ENCODE data around the gene TMEM163. TPM values are rescaled to one million over a fixed set of nuclear protein-coding genes. Genes with fewer than 3 reads are reported as not detected.

The TMEM163 gene
- total and polyA plus RNA-seq, 2 donors = 5.0 TPM

- Histone ChIP-seq H3K36me3 (ENCODE audit: control insufficient read depth in 2 of 2, insufficient read depth in 2 of 2, low read length in 1 of 2) (no peaks in the 10 kb centered on the region), H3K9me3 (ENCODE audit: control insufficient read depth in 2 of 2, insufficient read depth in 1 of 2, low read length in 1 of 2) (no peaks in the 10 kb centered on the region), H3K4me3 (ENCODE audit: low read length in 2 of 2) (no peak overlapping the region), H3K4me1 (ENCODE audit: control insufficient read depth in 2 of 2, insufficient read depth in 2 of 2, low read length in 2 of 2) (no peaks in the 10 kb centered on the region), H3K27me3 (ENCODE audit: control insufficient read depth in 2 of 2, insufficient read depth in 1 of 2, low read length in 1 of 2) (no peaks in the 10 kb centered on the region), H3K27ac (ENCODE audit: low read depth in 1 of 2, low read length in 1 of 2) (no peak overlapping the region)
- DNase-seq (ENCODE audit: low read depth in 6 of 9, low spot score in 9 of 9) = no peak
- 93% methylated on average over 5 of the region's 5 CpGs for WGBS
Observed at GRCh38 chr2:134603966-134604365, 114.8 kb downstream of the TMEM163 start.

- 98% methylated on average over 4 of the region's 4 CpGs for WGBS
- H3K27ac ChIP-seq (ENCODE audit: low read depth in 1 of 2, low read length in 1 of 2) = no peak overlapping the region
- DNase-seq (ENCODE audit: low read depth in 6 of 9, low spot score in 9 of 9) = no peak
- H3K9me3 ChIP-seq (ENCODE audit: control insufficient read depth in 2 of 2, insufficient read depth in 1 of 2, low read length in 1 of 2) = no peaks in the 10 kb centered on the region
- H3K4me1 ChIP-seq (ENCODE audit: control insufficient read depth in 2 of 2, insufficient read depth in 2 of 2, low read length in 2 of 2) = no peaks in the 10 kb centered on the region
- H3K36me3 ChIP-seq (ENCODE audit: control insufficient read depth in 2 of 2, insufficient read depth in 2 of 2, low read length in 1 of 2) = no peaks in the 10 kb centered on the region
- no peaks in the 10 kb centered on the region for H3K27me3 ChIP-seq (ENCODE audit: control insufficient read depth in 2 of 2, insufficient read depth in 1 of 2, low read length in 1 of 2)
- H3K4me3 ChIP-seq (ENCODE audit: low read length in 2 of 2) = no peak overlapping the region
Observed at GRCh38 chr2:134602666-134603065, 116.1 kb downstream of the TMEM163 start.

- H3K27ac ChIP-seq (ENCODE audit: low read depth in 1 of 2, low read length in 1 of 2) = no peak overlapping the region
- H3K4me1 ChIP-seq (ENCODE audit: control insufficient read depth in 2 of 2, insufficient read depth in 2 of 2, low read length in 2 of 2) = no peaks in the 10 kb centered on the region
- no peak for DNase-seq (ENCODE audit: low read depth in 6 of 9, low spot score in 9 of 9)
- H3K27me3 ChIP-seq (ENCODE audit: control insufficient read depth in 2 of 2, insufficient read depth in 1 of 2, low read length in 1 of 2) = no peaks in the 10 kb centered on the region
- WGBS = 97% methylated on average over 11 of the region's 11 CpGs
- H3K9me3 ChIP-seq (ENCODE audit: control insufficient read depth in 2 of 2, insufficient read depth in 1 of 2, low read length in 1 of 2) = no peaks in the 10 kb centered on the region
- no peak overlapping the region for H3K4me3 ChIP-seq (ENCODE audit: low read length in 2 of 2)
- no peaks in the 10 kb centered on the region for H3K36me3 ChIP-seq (ENCODE audit: control insufficient read depth in 2 of 2, insufficient read depth in 2 of 2, low read length in 1 of 2)
Observed at GRCh38 chr2:134601264-134601663, 117.5 kb downstream of the TMEM163 start.

- 94% methylated on average over 2 of the region's 2 CpGs for WGBS
- no peaks in the 10 kb centered on the region for H3K9me3 ChIP-seq (ENCODE audit: control insufficient read depth in 2 of 2, insufficient read depth in 1 of 2, low read length in 1 of 2)
- H3K36me3 ChIP-seq (ENCODE audit: control insufficient read depth in 2 of 2, insufficient read depth in 2 of 2, low read length in 1 of 2) = no peaks in the 10 kb centered on the region
- H3K4me3 ChIP-seq (ENCODE audit: low read length in 2 of 2) = no peak overlapping the region
- H3K4me1 ChIP-seq (ENCODE audit: control insufficient read depth in 2 of 2, insufficient read depth in 2 of 2, low read length in 2 of 2) = no peaks in the 10 kb centered on the region
- DNase-seq (ENCODE audit: low read depth in 6 of 9, low spot score in 9 of 9) = no peak
- H3K27ac ChIP-seq (ENCODE audit: low read depth in 1 of 2, low read length in 1 of 2) = no peak overlapping the region
- no peaks in the 10 kb centered on the region for H3K27me3 ChIP-seq (ENCODE audit: control insufficient read depth in 2 of 2, insufficient read depth in 1 of 2, low read length in 1 of 2)
Observed at GRCh38 chr2:134600208-134600607, 118.6 kb downstream of the TMEM163 start.

GRCh38 chr2:134599236-134599635, 119.6 kb downstream of the TMEM163 start:
- Histone ChIP-seq H3K9me3 (ENCODE audit: control insufficient read depth in 2 of 2, insufficient read depth in 1 of 2, low read length in 1 of 2) (no peaks in the 10 kb centered on the region), H3K4me1 (ENCODE audit: control insufficient read depth in 2 of 2, insufficient read depth in 2 of 2, low read length in 2 of 2) (no peaks in the 10 kb centered on the region), H3K36me3 (ENCODE audit: control insufficient read depth in 2 of 2, insufficient read depth in 2 of 2, low read length in 1 of 2) (no peaks in the 10 kb centered on the region), H3K27ac (ENCODE audit: low read depth in 1 of 2, low read length in 1 of 2) (no peak overlapping the region), H3K27me3 (ENCODE audit: control insufficient read depth in 2 of 2, insufficient read depth in 1 of 2, low read length in 1 of 2) (no peaks in the 10 kb centered on the region), H3K4me3 (ENCODE audit: low read length in 2 of 2) (no peak overlapping the region)
- DNase-seq (ENCODE audit: low read depth in 6 of 9, low spot score in 9 of 9) = no peak
- 93% methylated on average over 3 of the region's 3 CpGs for WGBS

- Histone ChIP-seq H3K36me3 (ENCODE audit: control insufficient read depth in 2 of 2, insufficient read depth in 2 of 2, low read length in 1 of 2) (no peaks in the 10 kb centered on the region), H3K9me3 (ENCODE audit: control insufficient read depth in 2 of 2, insufficient read depth in 1 of 2, low read length in 1 of 2) (peaks cover 0 to 3% of the 10 kb centered on the region in 2 donors), H3K27me3 (ENCODE audit: control insufficient read depth in 2 of 2, insufficient read depth in 1 of 2, low read length in 1 of 2) (no peaks in the 10 kb centered on the region), H3K4me1 (ENCODE audit: control insufficient read depth in 2 of 2, insufficient read depth in 2 of 2, low read length in 2 of 2) (no peaks in the 10 kb centered on the region), H3K27ac (ENCODE audit: low read depth in 1 of 2, low read length in 1 of 2) (no peak overlapping the region), H3K4me3 (ENCODE audit: low read length in 2 of 2) (no peak overlapping the region)
- WGBS = 94% methylated on average over 6 of the region's 6 CpGs
- no peak for DNase-seq (ENCODE audit: low read depth in 6 of 9, low spot score in 9 of 9)
Observed at GRCh38 chr2:134594399-134594798, 124.4 kb downstream of the TMEM163 start.

GRCh38 chr2:134593519-134593918, 125.3 kb downstream of the TMEM163 start:
- Histone ChIP-seq H3K9me3 (ENCODE audit: control insufficient read depth in 2 of 2, insufficient read depth in 1 of 2, low read length in 1 of 2) (peaks cover 0 to 3% of the 10 kb centered on the region in 2 donors), H3K27ac (ENCODE audit: low read depth in 1 of 2, low read length in 1 of 2) (no peak overlapping the region), H3K36me3 (ENCODE audit: control insufficient read depth in 2 of 2, insufficient read depth in 2 of 2, low read length in 1 of 2) (no peaks in the 10 kb centered on the region), H3K4me1 (ENCODE audit: control insufficient read depth in 2 of 2, insufficient read depth in 2 of 2, low read length in 2 of 2) (no peaks in the 10 kb centered on the region), H3K4me3 (ENCODE audit: low read length in 2 of 2) (no peak overlapping the region), H3K27me3 (ENCODE audit: control insufficient read depth in 2 of 2, insufficient read depth in 1 of 2, low read length in 1 of 2) (no peaks in the 10 kb centered on the region)
- 94% methylated on average over 8 of the region's 8 CpGs for WGBS
- DNase-seq (ENCODE audit: low read depth in 6 of 9, low spot score in 9 of 9) = no peak

- DNase-seq (ENCODE audit: low read depth in 6 of 9, low spot score in 9 of 9) = no peak
- no peaks in the 10 kb centered on the region for H3K4me1 ChIP-seq (ENCODE audit: control insufficient read depth in 2 of 2, insufficient read depth in 2 of 2, low read length in 2 of 2)
- no peak overlapping the region for H3K27ac ChIP-seq (ENCODE audit: low read depth in 1 of 2, low read length in 1 of 2)
- H3K9me3 ChIP-seq (ENCODE audit: control insufficient read depth in 2 of 2, insufficient read depth in 1 of 2, low read length in 1 of 2) = peaks cover 0 to 3% of the 10 kb centered on the region in 2 donors
- H3K27me3 ChIP-seq (ENCODE audit: control insufficient read depth in 2 of 2, insufficient read depth in 1 of 2, low read length in 1 of 2) = no peaks in the 10 kb centered on the region
- no peak overlapping the region for H3K4me3 ChIP-seq (ENCODE audit: low read length in 2 of 2)
- H3K36me3 ChIP-seq (ENCODE audit: control insufficient read depth in 2 of 2, insufficient read depth in 2 of 2, low read length in 1 of 2) = no peaks in the 10 kb centered on the region
- WGBS = 88% methylated on average over 1 of the region's 1 CpG
Observed at GRCh38 chr2:134592377-134592776, 126.4 kb downstream of the TMEM163 start.

- H3K9me3 ChIP-seq (ENCODE audit: control insufficient read depth in 2 of 2, insufficient read depth in 1 of 2, low read length in 1 of 2) = peaks cover 0 to 3% of the 10 kb centered on the region in 2 donors
- no peak overlapping the region for H3K4me3 ChIP-seq (ENCODE audit: low read length in 2 of 2)
- 93% methylated on average over 1 of the region's 1 CpG for WGBS
- H3K36me3 ChIP-seq (ENCODE audit: control insufficient read depth in 2 of 2, insufficient read depth in 2 of 2, low read length in 1 of 2) = no peaks in the 10 kb centered on the region
- no peaks in the 10 kb centered on the region for H3K27me3 ChIP-seq (ENCODE audit: control insufficient read depth in 2 of 2, insufficient read depth in 1 of 2, low read length in 1 of 2)
- H3K4me1 ChIP-seq (ENCODE audit: control insufficient read depth in 2 of 2, insufficient read depth in 2 of 2, low read length in 2 of 2) = no peaks in the 10 kb centered on the region
- no peak overlapping the region for H3K27ac ChIP-seq (ENCODE audit: low read depth in 1 of 2, low read length in 1 of 2)
- DNase-seq (ENCODE audit: low read depth in 6 of 9, low spot score in 9 of 9) = no peak
Observed at GRCh38 chr2:134591526-134591925, 127.3 kb downstream of the TMEM163 start.

GRCh38 chr2:134590679-134591078, 128.1 kb downstream of the TMEM163 start:
- Histone ChIP-seq H3K27ac (ENCODE audit: low read depth in 1 of 2, low read length in 1 of 2) (no peak overlapping the region), H3K27me3 (ENCODE audit: control insufficient read depth in 2 of 2, insufficient read depth in 1 of 2, low read length in 1 of 2) (no peaks in the 10 kb centered on the region)
- 100% methylated on average over 1 of the region's 1 CpG for WGBS

More at GRCh38 chr2:134590679-134591078, 128.1 kb downstream of the TMEM163 start:
- Histone ChIP-seq H3K4me1 (ENCODE audit: control insufficient read depth in 2 of 2, insufficient read depth in 2 of 2, low read length in 2 of 2) (no peaks in the 10 kb centered on the region), H3K4me3 (ENCODE audit: low read length in 2 of 2) (no peak overlapping the region), H3K36me3 (ENCODE audit: control insufficient read depth in 2 of 2, insufficient read depth in 2 of 2, low read length in 1 of 2) (no peaks in the 10 kb centered on the region), H3K9me3 (ENCODE audit: control insufficient read depth in 2 of 2, insufficient read depth in 1 of 2, low read length in 1 of 2) (peaks cover 0 to 3% of the 10 kb centered on the region in 2 donors)
- DNase-seq (ENCODE audit: low read depth in 6 of 9, low spot score in 9 of 9) = no peak

Data from thymus (tissue), 11 donors.